Measurements from ENCODE around the gene TBPL2.

The TBPL2 gene

DNA sequence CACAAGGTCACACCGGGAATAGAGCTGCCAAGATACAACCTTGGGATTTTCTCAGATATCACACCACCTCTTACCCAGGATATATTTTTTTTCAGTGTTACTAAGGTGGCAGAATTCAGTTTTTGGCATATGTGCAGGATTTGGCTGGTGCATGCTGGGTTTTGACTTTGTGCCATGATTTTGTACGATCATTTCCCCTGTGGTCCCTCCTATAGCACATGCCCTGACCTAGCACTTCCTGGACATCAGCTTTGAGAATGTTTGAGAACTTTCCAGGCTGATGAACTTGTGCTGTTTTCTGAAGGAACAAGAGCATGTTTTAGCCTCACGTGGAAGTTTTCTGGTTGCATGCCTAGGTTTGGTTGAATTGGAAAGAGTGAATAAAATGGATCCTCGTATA lies 11.0 kb upstream of the TBPL2 start:
- no peak for ATAC-seq
- TF ChIP-seq OSR1 (CRISPR knock-in tag; IDR thresholded peaks at IDR 0.05) (no peak), RARB (CRISPR knock-in tag; IDR thresholded peaks at IDR 0.05) (no peak), ZFP30 (CRISPR knock-in tag; IDR thresholded peaks at IDR 0.05) (no peak), ZNF70 (CRISPR knock-in tag; IDR thresholded peaks at IDR 0.05) (no peak), ZNF565 (CRISPR knock-in tag; conservative IDR thresholded peaks at IDR 0.05; ENCODE audit: low read depth) (no peak), CSDC2 (CRISPR knock-in tag; IDR thresholded peaks at IDR 0.05) (no peak), ESRRG (CRISPR knock-in tag; IDR thresholded peaks at IDR 0.05) (no peak), PPARA (CRISPR knock-in tag; IDR thresholded peaks at IDR 0.05; ENCODE audit: borderline replicate concordance) (no peak)
- TF ChIP-seq, protein P1, sequence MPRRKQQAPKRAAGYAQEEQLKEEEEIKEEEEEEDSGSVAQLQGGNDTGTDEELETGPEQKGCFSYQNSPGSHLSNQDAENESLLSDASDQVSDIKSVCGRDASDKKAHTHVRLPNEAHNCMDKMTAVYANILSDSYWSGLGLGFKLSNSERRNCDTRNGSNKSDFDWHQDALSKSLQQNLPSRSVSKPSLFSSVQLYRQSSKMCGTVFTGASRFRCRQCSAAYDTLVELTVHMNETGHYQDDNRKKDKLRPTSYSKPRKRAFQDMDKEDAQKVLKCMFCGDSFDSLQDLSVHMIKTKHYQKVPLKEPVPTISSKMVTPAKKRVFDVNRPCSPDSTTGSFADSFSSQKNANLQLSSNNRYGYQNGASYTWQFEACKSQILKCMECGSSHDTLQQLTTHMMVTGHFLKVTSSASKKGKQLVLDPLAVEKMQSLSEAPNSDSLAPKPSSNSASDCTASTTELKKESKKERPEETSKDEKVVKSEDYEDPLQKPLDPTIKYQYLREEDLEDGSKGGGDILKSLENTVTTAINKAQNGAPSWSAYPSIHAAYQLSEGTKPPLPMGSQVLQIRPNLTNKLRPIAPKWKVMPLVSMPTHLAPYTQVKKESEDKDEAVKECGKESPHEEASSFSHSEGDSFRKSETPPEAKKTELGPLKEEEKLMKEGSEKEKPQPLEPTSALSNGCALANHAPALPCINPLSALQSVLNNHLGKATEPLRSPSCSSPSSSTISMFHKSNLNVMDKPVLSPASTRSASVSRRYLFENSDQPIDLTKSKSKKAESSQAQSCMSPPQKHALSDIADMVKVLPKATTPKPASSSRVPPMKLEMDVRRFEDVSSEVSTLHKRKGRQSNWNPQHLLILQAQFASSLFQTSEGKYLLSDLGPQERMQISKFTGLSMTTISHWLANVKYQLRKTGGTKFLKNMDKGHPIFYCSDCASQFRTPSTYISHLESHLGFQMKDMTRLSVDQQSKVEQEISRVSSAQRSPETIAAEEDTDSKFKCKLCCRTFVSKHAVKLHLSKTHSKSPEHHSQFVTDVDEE (CRISPR knock-in tag; IDR thresholded peaks at IDR 0.05), result no peak
- TF ChIP-seq, protein P2, sequence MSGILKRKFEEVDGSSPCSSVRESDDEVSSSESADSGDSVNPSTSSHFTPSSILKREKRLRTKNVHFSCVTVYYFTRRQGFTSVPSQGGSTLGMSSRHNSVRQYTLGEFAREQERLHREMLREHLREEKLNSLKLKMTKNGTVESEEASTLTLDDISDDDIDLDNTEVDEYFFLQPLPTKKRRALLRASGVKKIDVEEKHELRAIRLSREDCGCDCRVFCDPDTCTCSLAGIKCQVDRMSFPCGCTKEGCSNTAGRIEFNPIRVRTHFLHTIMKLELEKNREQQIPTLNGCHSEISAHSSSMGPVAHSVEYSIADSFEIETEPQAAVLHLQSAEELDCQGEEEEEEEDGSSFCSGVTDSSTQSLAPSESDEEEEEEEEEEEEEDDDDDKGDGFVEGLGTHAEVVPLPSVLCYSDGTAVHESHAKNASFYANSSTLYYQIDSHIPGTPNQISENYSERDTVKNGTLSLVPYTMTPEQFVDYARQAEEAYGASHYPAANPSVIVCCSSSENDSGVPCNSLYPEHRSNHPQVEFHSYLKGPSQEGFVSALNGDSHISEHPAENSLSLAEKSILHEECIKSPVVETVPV (CRISPR knock-in tag; IDR thresholded peaks at IDR 0.05), result no peak

DNA sequence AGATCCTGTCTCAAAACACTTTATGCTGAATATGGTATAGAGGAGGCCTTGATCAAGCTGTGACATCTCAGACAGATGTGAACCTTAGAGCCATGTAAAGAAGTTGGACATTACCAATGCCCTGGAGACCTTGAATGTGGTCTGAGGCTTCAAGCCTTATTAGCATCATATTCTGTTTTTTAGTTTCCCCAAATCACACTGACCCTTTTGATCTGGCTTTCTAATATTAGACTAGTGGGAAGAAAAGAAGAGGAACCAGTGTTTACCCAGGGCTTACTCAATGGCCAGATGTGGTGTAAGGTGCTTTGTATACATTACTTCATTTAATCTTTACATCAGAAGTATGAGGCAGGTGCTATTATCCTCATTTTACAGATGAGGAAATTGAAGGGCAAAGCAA lies 10.6 kb upstream of the TBPL2 start:
- no peak for ATAC-seq

DNA sequence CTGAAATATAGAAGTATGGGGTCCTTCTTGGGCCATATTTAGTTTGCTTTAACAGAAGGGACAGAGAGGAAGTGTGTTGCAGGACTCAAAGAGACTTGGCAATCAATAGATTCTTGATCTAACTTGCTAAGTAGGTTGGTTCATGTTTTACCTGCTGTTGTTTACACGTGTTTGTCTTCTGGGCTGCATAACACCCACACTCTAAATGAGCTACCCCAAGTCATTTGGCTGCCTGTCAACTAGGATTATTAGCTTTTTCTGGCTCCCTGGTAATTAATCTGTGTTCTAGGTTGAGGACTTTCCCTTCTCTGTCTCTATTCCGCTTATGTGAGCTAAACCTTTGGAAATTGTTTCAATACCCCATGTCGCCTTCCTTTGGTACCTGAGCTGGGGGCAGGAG lies 10.1 kb upstream of the TBPL2 start:
- ATAC-seq, result no peak
- TF ChIP-seq, protein P3, sequence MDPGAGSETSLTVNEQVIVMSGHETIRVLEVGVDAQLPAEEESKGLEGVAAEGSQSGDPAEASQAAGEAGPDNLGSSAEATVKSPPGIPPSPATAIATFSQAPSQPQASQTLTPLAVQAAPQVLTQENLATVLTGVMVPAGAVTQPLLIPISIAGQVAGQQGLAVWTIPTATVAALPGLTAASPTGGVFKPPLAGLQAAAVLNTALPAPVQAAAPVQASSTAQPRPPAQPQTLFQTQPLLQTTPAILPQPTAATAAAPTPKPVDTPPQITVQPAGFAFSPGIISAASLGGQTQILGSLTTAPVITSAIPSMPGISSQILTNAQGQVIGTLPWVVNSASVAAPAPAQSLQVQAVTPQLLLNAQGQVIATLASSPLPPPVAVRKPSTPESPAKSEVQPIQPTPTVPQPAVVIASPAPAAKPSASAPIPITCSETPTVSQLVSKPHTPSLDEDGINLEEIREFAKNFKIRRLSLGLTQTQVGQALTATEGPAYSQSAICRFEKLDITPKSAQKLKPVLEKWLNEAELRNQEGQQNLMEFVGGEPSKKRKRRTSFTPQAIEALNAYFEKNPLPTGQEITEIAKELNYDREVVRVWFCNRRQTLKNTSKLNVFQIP (CRISPR knock-in tag; IDR thresholded peaks at IDR 0.05; ENCODE audit: borderline replicate concordance, low read depth), result no peak

More for the DNA sequence above, 10.6 kb upstream of the TBPL2 start:
- no peak for TF ChIP-seq ZNF70 (CRISPR knock-in tag; IDR thresholded peaks at IDR 0.05)
- TF ChIP-seq SNAI2 (CRISPR knock-in tag; IDR thresholded peaks at IDR 0.05), result no peak
- TF ChIP-seq ZFP3 (CRISPR knock-in tag; IDR thresholded peaks at IDR 0.05), result no peak
- TF ChIP-seq GLIS3 (CRISPR knock-in tag; IDR thresholded peaks at IDR 0.05), result no peak
- no peak for TF ChIP-seq TCF4 (CRISPR knock-in tag; IDR thresholded peaks at IDR 0.05; ENCODE audit: borderline replicate concordance)
- TF ChIP-seq RARB (CRISPR knock-in tag; IDR thresholded peaks at IDR 0.05), result no peak
- no peak for TF ChIP-seq ARNTL (CRISPR knock-in tag; IDR thresholded peaks at IDR 0.05; ENCODE audit: borderline replicate concordance, low read depth)
- TF ChIP-seq, protein P3 (CRISPR knock-in tag; IDR thresholded peaks at IDR 0.05; ENCODE audit: borderline replicate concordance, low read depth), result no peak
- no peak for TF ChIP-seq ZNF565 (CRISPR knock-in tag; conservative IDR thresholded peaks at IDR 0.05; ENCODE audit: low read depth)
- TF ChIP-seq ZFP30 (CRISPR knock-in tag; IDR thresholded peaks at IDR 0.05), result no peak

DNA sequence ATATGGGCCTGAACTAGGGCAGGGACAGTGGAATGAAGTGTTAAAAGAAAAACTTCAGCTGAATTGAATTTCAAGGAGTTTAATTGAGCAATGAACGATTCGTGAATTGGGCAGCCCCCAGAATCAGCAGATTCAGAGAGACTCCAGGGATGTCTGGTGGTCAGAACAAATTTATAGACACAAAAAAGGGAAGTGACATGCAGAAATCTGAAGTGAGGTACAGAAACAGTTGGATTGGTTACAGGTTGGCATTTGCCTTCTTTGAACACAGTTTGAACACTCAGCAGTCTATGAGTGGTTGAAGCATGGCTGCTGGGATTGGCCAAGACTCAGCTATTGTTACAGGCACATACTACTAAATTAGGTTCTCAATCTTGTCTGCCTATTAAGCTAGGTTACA lies 9.7 kb upstream of the TBPL2 start:
- TF ChIP-seq, protein P3 (CRISPR knock-in tag; IDR thresholded peaks at IDR 0.05; ENCODE audit: borderline replicate concordance, low read depth), result no peak
- TF ChIP-seq ZFP30 (CRISPR knock-in tag; IDR thresholded peaks at IDR 0.05) (no peak), ISL1 (CRISPR knock-in tag; IDR thresholded peaks at IDR 0.05) (no peak), ARNTL (CRISPR knock-in tag; IDR thresholded peaks at IDR 0.05; ENCODE audit: borderline replicate concordance, low read depth) (no peak)
- no peak for ATAC-seq

DNA sequence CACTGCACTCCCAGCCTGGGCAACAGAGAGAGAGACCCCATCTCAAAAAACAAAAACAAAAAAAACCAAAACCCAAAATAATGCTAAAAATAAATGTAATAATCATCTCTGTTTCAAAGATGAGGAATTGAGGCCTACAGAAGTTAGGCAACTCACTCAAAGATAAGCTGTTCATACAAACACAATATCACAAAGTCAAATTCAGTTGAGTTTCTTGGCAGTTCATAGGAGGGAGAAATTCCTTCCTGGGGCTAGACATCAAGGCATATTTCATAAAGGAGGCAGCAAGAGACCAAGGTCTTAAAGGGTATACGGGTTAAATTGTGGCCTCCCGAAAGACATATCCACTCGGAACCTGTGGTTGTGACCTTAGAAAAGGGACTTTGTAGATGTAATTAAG lies 8.7 kb upstream of the TBPL2 start:
- TF ChIP-seq SNAI2 (CRISPR knock-in tag; IDR thresholded peaks at IDR 0.05) (no peak), ZNF70 (CRISPR knock-in tag; IDR thresholded peaks at IDR 0.05) (no peak)
- TF ChIP-seq, protein P3 (CRISPR knock-in tag; IDR thresholded peaks at IDR 0.05; ENCODE audit: borderline replicate concordance, low read depth), result no peak
- ATAC-seq, result no peak

Data from SK-N-SH treated with all-trans-retinoic acid at 6 μM for 48 hours (cell line).